Smooth muscle cell (in vitro differentiated cells): ENCODE measurements around the gene DOK6. TPM values are rescaled to one million over a fixed set of nuclear protein-coding genes. Genes with fewer than 3 reads are reported as not detected.

Experiments
- DNase-seq: peaks from one replicate; lab custom pipeline; 2025; ENCODE audit not compliant: unreplicated experiment; lab: John Stamatoyannopoulos, UW
- H2AFZ ChIP-seq: fragments of 200-600 bp; sonication (generic); 2 replicates; pipeline ENCODE4 v1.6.0; 2016; ENCODE audit warnings: antibody characterized with exemption, low read depth, mild to moderate bottlenecking
- H3F3A ChIP-seq: fragments of 200-600 bp; sonication (generic); 2 replicates; pipeline ENCODE4 v1.6.0; 2017; ENCODE audit warnings: antibody characterized with exemption, low read depth
- H3K27ac ChIP-seq: fragments of 200-600 bp; sonication (generic); 2 replicates; pipeline ENCODE4 v1.5.1; 2016; ENCODE audit warnings: low read depth, mild to moderate bottlenecking
- H3K27me3 ChIP-seq: fragments of 200-600 bp; sonication (generic); 2 replicates; pipeline ENCODE4 v1.6.1; 2016; ENCODE audit warnings: low read depth, mild to moderate bottlenecking
- H3K36me3 ChIP-seq: fragments of 200-600 bp; sonication (generic); 2 replicates; pipeline ENCODE4 v1.5.1; 2016; ENCODE audit warnings: low read depth
- H3K4me1 ChIP-seq: fragments of 200-600 bp; sonication (generic); 2 replicates; pipeline ENCODE4 v1.5.1; 2016; ENCODE audit warnings: low read depth
- H3K4me2 ChIP-seq: fragments of 200-600 bp; sonication (generic); 2 replicates; pipeline ENCODE4 v1.6.0; 2016; ENCODE audit warnings: mild to moderate bottlenecking
- H3K4me3 ChIP-seq: fragments of 200-600 bp; sonication (generic); 2 replicates; pipeline ENCODE4 v1.5.1; 2016; ENCODE audit warnings: mild to moderate bottlenecking
- H3K79me2 ChIP-seq: fragments of 200-600 bp; sonication (generic); 2 replicates; pipeline ENCODE4 v1.6.0; 2016; ENCODE audit warnings: low read depth, mild to moderate bottlenecking
- H3K9ac ChIP-seq: fragments of 200-600 bp; sonication (generic); 2 replicates; pipeline ENCODE4 v1.6.0; 2016; ENCODE audit warnings: low read depth
- H3K9me3 ChIP-seq: fragments of 200-600 bp; sonication (generic); replicated peaks from 2 replicates; pipeline ENCODE4 v1.5.1; 2016; ENCODE audit warnings: low read depth
- H4K20me1 ChIP-seq: fragments of 200-600 bp; sonication (generic); 2 replicates; pipeline ENCODE4 v1.6.0; 2016; ENCODE audit warnings: low read depth
- CTCF ChIP-seq: fragments of 200-600 bp; sonication (generic); IDR thresholded peaks from 2 replicates; pipeline ENCODE4 v1.5.1; 2017; ENCODE audit warnings: borderline replicate concordance, mild to moderate bottlenecking, antibody characterized with exemption; ENCODE audit not compliant: insufficient read depth, poor library complexity, severe bottlenecking
- WGBS: methylation state at CpG from one replicate; pipeline ENCODE4 v1.1.7; 2016; ENCODE audit warnings: low lambda C conversion rate; 5-methylcytosine and 5-hydroxymethylcytosine counted together
- polyA plus RNA-seq: library from polyadenylated mRNA; unstranded; fragments of >200 nt; fragmentation: Nextera tagmentation; extraction: Ambion mirVana; gene quantifications from 2 replicates; pipeline ENCODE4 v1.2.1, GENCODE V29; 2016
- total RNA-seq: library from RNA; depleted of rRNA; stranded (reverse); fragments of >200 nt; gene quantifications from 2 replicates; pipeline ENCODE4 v1.2.3, GENCODE V29; 2014

Gene DOK6
- total and polyA plus RNA-seq, 2 experiments from 2014 or later = 7.2 to 21.4 TPM

DNA sequence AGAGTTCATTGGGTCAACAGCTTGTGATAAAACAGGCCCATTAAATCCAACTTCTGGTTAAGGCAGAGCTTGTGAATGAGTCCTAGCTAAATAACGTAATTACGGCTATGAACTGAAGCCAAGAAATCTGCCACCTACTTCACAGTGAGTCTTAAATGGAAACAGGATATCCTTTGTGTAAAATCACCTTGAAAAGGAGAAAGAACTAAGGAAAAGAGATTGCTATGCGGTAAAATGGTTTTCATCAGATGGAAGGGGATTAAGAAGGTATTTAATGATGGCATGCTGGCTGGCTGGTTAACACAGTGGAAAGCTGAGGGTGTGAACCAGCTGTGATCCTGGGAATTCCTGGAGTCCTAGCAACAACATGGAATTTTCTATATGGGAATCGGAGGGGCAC lies 156.6 kb downstream of the DOK6 start:
- H3K4me2 ChIP-seq = peak overlapping the region; percentile 34
- no peak overlapping the region for H3K4me3 ChIP-seq
- no peak overlapping the region for H3K27ac ChIP-seq
- 32% methylated on average over 4 of the region's 4 CpGs for WGBS
- H3K27me3 ChIP-seq = no peaks in the 10 kb centered on the region
- DNase-seq = no peak
- no peak overlapping the region for H3K9ac ChIP-seq
- H3K36me3 ChIP-seq = no peaks in the 10 kb centered on the region
- peaks cover 31% of the 10 kb centered on the region for H3K4me1 ChIP-seq
- no peaks in the 10 kb centered on the region for H3K9me3 ChIP-seq
- no peak for TF ChIP-seq CTCF
- no peaks in the 10 kb centered on the region for H4K20me1 ChIP-seq
- no peaks in the 10 kb centered on the region for H3K79me2 ChIP-seq
- no peaks in the 10 kb centered on the region for H3F3A ChIP-seq
- no peak overlapping the region for H2AFZ ChIP-seq

DNA sequence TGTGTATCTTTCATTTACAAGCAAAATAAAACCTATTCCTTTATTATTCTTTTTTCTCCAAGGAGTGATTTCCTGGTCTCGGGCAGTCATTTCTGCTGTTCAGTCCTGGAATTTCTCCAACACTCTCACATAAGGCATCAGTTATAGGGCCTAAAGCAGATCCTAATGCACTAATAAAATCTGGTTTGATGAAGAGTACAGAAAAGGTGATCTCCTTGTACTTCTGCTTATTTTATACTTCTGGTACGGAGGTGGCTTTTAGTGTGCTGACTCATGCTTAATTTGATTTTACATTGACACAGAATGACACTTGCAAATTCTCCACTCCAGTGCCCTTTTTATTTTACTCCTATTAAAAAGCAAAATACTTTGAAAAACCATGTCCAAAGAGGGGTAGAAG lies 157.4 kb downstream of the DOK6 start:
- Histone ChIP-seq H3K27ac (no peak overlapping the region), H2AFZ (no peak overlapping the region), H3K9me3 (no peaks in the 10 kb centered on the region), H3F3A (no peaks in the 10 kb centered on the region), H3K4me3 (no peak overlapping the region), H3K9ac (no peak overlapping the region), H3K4me2 (no peak overlapping the region), H3K79me2 (no peaks in the 10 kb centered on the region), H4K20me1 (no peaks in the 10 kb centered on the region), H3K27me3 (no peaks in the 10 kb centered on the region), H3K4me1 (peaks cover 31% of the 10 kb centered on the region), H3K36me3 (no peaks in the 10 kb centered on the region)
- TF ChIP-seq CTCF = no peak
- 74% methylated on average over 2 of the region's 2 CpGs for WGBS
- no peak for DNase-seq

- no peak for DNase-seq
- H3K4me3 ChIP-seq = no peak overlapping the region
- no peaks in the 10 kb centered on the region for H3K9me3 ChIP-seq
- H3K4me1 ChIP-seq = peaks cover 31% of the 10 kb centered on the region
- H3K27me3 ChIP-seq = no peaks in the 10 kb centered on the region
- no peak overlapping the region for H2AFZ ChIP-seq
- no peak overlapping the region for H3K9ac ChIP-seq
- H3K36me3 ChIP-seq = no peaks in the 10 kb centered on the region
- H4K20me1 ChIP-seq = no peaks in the 10 kb centered on the region
- no peaks in the 10 kb centered on the region for H3K79me2 ChIP-seq
- no peak for TF ChIP-seq CTCF
- no peaks in the 10 kb centered on the region for H3F3A ChIP-seq
- no peak overlapping the region for H3K27ac ChIP-seq
- no peak overlapping the region for H3K4me2 ChIP-seq
These were observed 158.9 kb downstream of the DOK6 start for GRCh38 chr18:69559604-69560003.

GRCh38 chr18:69564602-69565001 lies 163.9 kb downstream of the DOK6 start:
- H4K20me1 ChIP-seq = no peaks in the 10 kb centered on the region
- H3K27ac ChIP-seq = no peak overlapping the region
- no peaks in the 10 kb centered on the region for H3K79me2 ChIP-seq
- no peaks in the 10 kb centered on the region for H3K36me3 ChIP-seq
- no peak overlapping the region for H3K4me3 ChIP-seq
- H3K9me3 ChIP-seq = no peaks in the 10 kb centered on the region
- H3K27me3 ChIP-seq = no peaks in the 10 kb centered on the region
- 84% methylated on average over 2 of the region's 2 CpGs for WGBS
- no peak overlapping the region for H3K9ac ChIP-seq
- H3K4me1 ChIP-seq = no peaks in the 10 kb centered on the region
- TF ChIP-seq CTCF = no peak
- no peak overlapping the region for H3K4me2 ChIP-seq
- no peak for DNase-seq
- H2AFZ ChIP-seq = no peak overlapping the region
- no peaks in the 10 kb centered on the region for H3F3A ChIP-seq
